WERI-Rb-1 (cell line): ENCODE measurements around the gene ANAPC4.

Experiments
- DNase-seq: peaks from one replicate; pipeline ENCODE4 v3.0.0-alpha.2; 2020
- H3K27ac ChIP-seq: fragments of 250-450 bp; sonication (Bioruptor Pico); 2 replicates; pipeline ENCODE4 v1.5.1; 2020; ENCODE audit warnings: mild to moderate bottlenecking, moderate library complexity
- H3K27me3 ChIP-seq: fragments of 250-450 bp; sonication (Bioruptor Pico); 2 replicates; pipeline ENCODE4 v1.5.1; 2021; ENCODE audit warnings: mild to moderate bottlenecking, low read depth, moderate library complexity; ENCODE audit not compliant: insufficient read depth, severe bottlenecking
- H3K36me3 ChIP-seq: fragments of 250-450 bp; sonication (Bioruptor Pico); 2 replicates; pipeline ENCODE4 v1.5.1; 2020; ENCODE audit warnings: mild to moderate bottlenecking, moderate library complexity
- H3K4me3 ChIP-seq: 2 replicates; pipeline ENCODE4 v1.5.1; 2011; ENCODE audit warnings: low read depth, mild to moderate bottlenecking, control low read depth, low read length
- H3K9me3 ChIP-seq: fragments of 250-450 bp; sonication (Bioruptor Pico); 2 replicates; pipeline ENCODE4 v1.5.1; 2021; ENCODE audit warnings: mild to moderate bottlenecking, moderate library complexity; ENCODE audit not compliant: severe bottlenecking
- TF ChIP-seq, protein P1 (sequence below): IDR thresholded peaks from 2 replicates; pipeline ENCODE4 v1.5.1; 2011; ENCODE audit warnings: low read depth, mild to moderate bottlenecking, control low read depth, inconsistent platforms, low read length

The ANAPC4 gene

DNA sequence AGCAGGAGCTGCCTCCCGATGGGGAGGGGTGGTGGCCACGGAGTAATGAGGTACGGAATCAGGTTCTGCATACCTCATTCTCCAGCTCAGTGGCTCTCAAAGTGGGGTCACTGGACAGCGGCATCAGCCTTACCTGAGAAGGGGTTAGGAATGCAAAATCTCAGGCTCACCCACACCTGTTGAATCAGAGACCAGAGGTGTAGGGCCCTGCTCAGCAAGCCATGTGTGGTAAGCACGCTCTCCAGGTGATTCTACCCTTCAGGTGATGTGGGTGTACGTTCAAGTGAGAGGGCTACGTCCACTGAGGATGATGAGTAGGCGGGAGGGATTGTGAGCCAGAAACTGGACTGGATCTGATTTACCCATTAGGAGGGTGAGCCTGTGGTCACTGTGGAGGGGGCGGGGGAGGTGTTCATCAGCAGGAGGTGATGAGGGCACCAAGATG, 65.8 kb downstream of the ANAPC4 start:
- Histone ChIP-seq H3K4me3 (no peak overlapping the region), H3K27me3 (no peaks in the 10 kb centered on the region), H3K9me3 (no peaks in the 10 kb centered on the region), H3K36me3 (no peaks in the 10 kb centered on the region), H3K27ac (no peak overlapping the region)
- DNase-seq = no peak
- TF ChIP-seq, protein P1, sequence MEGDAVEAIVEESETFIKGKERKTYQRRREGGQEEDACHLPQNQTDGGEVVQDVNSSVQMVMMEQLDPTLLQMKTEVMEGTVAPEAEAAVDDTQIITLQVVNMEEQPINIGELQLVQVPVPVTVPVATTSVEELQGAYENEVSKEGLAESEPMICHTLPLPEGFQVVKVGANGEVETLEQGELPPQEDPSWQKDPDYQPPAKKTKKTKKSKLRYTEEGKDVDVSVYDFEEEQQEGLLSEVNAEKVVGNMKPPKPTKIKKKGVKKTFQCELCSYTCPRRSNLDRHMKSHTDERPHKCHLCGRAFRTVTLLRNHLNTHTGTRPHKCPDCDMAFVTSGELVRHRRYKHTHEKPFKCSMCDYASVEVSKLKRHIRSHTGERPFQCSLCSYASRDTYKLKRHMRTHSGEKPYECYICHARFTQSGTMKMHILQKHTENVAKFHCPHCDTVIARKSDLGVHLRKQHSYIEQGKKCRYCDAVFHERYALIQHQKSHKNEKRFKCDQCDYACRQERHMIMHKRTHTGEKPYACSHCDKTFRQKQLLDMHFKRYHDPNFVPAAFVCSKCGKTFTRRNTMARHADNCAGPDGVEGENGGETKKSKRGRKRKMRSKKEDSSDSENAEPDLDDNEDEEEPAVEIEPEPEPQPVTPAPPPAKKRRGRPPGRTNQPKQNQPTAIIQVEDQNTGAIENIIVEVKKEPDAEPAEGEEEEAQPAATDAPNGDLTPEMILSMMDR = no peak

DNA sequence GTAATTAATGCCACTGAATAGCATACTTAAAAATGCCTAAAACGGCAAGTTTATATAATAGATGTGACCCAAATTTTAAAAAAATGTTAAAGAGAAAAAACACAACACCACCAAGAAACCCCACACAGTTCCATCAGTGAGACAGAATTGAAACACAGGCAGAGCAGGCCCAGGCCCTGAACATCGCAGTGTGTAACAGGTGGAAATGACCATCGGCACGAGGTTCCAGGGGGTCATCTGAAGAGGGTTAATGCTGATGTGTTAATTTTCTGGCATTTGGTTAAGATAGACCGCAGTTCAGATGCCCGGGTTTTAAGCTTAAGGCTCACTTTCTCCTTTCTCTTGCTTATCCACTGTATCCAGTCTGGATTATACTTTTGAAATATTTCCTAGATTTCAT, 66.8 kb downstream of the ANAPC4 start:
- H3K9me3 ChIP-seq = no peaks in the 10 kb centered on the region
- DNase-seq = no peak
- H3K4me3 ChIP-seq = no peak overlapping the region
- TF ChIP-seq, protein P1 = no peak
- H3K27me3 ChIP-seq = no peaks in the 10 kb centered on the region
- H3K36me3 ChIP-seq = no peaks in the 10 kb centered on the region
- H3K27ac ChIP-seq = no peak overlapping the region

DNA sequence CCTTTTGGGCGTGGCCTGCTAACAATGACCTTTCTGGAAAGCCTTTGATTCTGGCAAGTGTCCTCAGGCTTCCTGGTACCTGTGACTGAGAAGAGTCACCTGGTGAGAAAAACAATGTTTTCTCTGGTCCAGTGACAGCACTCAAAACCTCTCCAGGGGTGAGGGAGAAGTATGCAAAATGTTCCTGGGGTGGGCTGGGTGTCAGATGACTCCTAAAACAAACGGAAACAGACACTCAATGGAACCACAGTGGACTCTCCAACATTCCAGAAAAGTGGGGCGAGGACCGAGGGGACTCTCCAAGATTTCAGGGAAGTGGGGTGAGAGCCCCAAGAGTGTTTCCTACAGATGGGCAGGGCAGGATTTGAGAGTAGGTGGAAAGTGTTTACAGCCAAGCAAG, 69.5 kb downstream of the ANAPC4 start:
- no peaks in the 10 kb centered on the region for H3K9me3 ChIP-seq
- H3K36me3 ChIP-seq = no peaks in the 10 kb centered on the region
- TF ChIP-seq, protein P1 = no peak
- no peak for DNase-seq
- no peaks in the 10 kb centered on the region for H3K27me3 ChIP-seq
- no peak overlapping the region for H3K4me3 ChIP-seq
- no peak overlapping the region for H3K27ac ChIP-seq

DNA sequence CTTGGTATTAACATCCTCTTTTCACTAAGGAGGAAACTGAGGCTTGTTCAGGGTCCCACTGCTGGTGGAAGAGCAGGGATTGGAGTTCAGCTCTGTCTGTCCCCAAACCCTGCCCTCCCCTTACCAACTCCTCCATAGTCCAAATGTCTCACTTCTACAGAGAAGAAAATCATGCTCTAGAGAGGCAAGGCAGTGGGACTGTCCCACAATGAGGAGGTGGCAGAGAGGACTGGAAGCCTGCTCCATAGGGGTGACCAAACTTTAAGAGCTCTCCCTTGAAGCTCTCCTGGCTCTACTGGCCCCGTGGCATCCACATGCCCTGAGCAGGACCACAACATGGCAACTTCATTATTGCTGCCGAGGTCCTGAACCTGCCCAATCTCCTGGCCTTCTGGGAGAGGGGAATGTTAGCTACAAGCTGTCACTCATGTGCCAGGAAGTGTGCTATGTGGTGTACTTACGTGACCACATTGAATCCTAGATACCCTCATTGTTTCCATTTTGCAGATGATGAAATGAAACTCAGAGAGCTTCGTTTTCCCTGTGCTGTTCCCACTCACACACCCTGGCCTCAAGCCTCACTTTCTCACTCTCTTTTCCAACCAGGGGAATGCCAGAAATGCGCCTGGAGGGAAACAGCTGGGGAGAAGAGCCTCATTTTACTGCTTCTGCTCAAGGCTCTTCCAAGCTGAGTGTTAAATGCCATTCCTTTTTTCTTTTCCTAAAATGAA, 71.5 kb downstream of the ANAPC4 start:
- Histone ChIP-seq H3K9me3 (no peaks in the 10 kb centered on the region), H3K36me3 (no peaks in the 10 kb centered on the region), H3K27ac (no peak overlapping the region), H3K4me3 (no peak overlapping the region), H3K27me3 (no peaks in the 10 kb centered on the region)
- TF ChIP-seq, protein P1 = no peak
- no peak for DNase-seq

DNA sequence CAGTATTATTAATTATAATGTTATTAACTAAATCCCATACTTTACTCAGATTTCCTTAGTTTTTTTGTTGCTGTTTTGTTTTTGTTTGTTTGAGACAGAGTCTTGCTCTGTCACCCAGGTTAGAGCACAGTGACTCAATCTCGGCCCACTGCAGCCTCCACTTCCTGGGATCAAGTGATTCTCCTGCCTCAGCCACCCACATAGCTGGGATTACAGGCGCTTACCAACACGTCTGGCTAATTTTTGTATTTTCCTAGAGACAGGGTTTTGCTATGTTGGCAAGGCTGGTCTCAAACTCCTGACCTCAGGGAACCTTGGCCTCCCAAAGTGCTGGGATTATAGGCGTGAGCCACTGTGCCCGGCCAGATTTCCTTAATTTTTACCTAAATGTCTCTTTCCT, 72.2 kb downstream of the ANAPC4 start:
- Histone ChIP-seq H3K4me3 (no peak overlapping the region), H3K27ac (no peak overlapping the region), H3K36me3 (no peaks in the 10 kb centered on the region), H3K27me3 (no peaks in the 10 kb centered on the region), H3K9me3 (no peaks in the 10 kb centered on the region)
- TF ChIP-seq, protein P1 = no peak
- no peak for DNase-seq

DNA sequence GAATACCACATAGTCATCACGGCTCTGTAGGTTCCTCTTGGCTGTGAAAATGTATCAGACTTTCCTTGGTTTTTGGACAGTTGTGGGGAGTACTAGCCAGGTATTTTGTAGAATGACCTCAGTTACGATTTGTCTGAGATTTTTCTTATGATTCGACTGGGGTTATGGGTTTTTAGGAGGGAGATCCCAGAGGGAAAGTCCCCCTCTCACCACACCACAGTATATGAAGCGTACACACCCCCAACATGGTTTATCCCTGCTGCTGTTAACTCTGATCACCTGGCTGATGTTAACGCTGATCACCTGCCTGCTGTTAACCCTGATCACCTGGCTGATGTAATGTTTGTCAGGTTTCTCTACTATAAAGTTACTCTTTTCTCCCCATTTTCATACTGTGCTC, 72.6 kb downstream of the ANAPC4 start:
- TF ChIP-seq, protein P1 = no peak
- Histone ChIP-seq H3K27ac (no peak overlapping the region), H3K4me3 (no peak overlapping the region)

More for the DNA sequence above, 72.6 kb downstream of the ANAPC4 start:
- Histone ChIP-seq H3K27me3 (no peaks in the 10 kb centered on the region), H3K36me3 (no peaks in the 10 kb centered on the region), H3K9me3 (no peaks in the 10 kb centered on the region)
- DNase-seq = no peak
